Kidney glomerular epithelial cell (primary cell): ENCODE data around the gene TMEM30B.
"Not testable (repeated sequence)": the region's sequence is repeated elsewhere in the genome, so short reads cannot be mapped to it uniquely, and the experiment has no call there.

Source experiments
- DNase-seq: peaks from one replicate; lab custom pipeline; 2025; lab: John Stamatoyannopoulos, UW

Gene TMEM30B

DNA sequence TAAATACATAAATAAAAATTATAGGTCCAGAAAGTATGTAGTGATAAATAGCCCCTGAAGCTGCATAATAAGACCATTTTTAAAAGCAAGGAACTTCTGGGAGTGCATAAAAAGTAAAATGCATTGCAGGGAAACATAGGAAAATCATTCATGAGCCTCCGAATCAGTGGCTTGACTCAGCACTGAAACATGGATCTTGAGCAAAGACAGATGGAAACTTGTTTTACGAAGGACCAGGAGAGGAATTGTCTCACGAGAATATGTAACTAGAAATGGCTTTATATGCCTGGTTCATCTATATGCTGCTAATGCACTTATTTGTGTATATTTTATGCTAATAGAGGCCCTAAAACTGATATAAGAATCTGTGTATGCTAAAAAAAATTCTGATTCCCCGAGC, 14.7 kb downstream of the TMEM30B start:
- DNase-seq: no peak

GRCh38 chr14:61264651-61265050, 16.5 kb downstream of the TMEM30B start:
- no peak for DNase-seq

DNA sequence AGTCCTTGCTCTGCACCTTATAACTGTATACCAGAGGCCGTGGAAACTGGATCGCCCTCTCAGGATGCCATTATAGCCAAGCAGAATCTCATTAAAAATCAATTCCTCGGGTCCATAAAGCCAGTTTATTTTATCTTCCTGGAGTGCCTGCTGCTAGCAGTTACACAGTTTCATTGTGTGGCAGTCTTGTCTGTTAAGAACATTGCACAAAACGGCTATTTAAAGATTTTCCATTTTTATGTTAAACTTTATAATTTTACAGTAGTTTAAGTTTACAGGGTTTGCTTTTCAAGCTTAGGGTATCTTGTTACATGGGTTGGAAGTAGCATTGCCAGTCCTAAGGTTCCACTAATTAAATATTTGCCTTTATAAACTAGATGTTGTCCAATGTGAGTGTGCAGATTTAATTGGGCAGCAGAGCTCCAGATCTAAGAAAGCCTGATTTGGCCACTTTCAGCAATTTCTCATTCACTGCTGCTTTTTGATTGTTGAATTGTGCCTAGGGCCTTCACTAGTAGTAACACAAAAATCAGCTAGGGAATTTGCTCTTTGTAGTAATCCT, 17.0 kb downstream of the TMEM30B start:
- DNase-seq: no peak

DNA sequence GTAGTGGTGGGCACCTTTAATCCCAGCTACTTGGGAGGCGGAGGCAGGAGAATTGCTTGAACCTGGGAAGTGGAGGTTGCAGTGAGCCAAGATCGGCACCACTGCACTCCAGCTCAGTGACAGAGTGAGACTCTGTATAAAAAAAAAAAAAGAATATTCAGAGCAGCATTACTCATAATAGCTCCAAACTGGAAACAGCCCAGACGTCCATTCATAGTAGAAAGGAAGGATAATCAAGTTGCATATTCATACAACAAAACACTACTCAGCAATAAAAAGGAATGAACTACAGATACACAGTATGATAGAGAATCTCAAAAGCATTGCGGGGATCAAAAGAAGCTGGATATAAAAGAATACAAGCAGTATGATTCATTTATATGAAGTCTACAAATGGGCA, 19.1 kb downstream of the TMEM30B start:
- DNase-seq: no peak

GRCh38 chr14:61260939-61261776, 20.0 kb downstream of the TMEM30B start:
- DNase-seq: no peak

- DNase-seq: no peak
These were observed 22.2 kb downstream of the TMEM30B start for GRCh38 chr14:61258985-61259384.

DNA sequence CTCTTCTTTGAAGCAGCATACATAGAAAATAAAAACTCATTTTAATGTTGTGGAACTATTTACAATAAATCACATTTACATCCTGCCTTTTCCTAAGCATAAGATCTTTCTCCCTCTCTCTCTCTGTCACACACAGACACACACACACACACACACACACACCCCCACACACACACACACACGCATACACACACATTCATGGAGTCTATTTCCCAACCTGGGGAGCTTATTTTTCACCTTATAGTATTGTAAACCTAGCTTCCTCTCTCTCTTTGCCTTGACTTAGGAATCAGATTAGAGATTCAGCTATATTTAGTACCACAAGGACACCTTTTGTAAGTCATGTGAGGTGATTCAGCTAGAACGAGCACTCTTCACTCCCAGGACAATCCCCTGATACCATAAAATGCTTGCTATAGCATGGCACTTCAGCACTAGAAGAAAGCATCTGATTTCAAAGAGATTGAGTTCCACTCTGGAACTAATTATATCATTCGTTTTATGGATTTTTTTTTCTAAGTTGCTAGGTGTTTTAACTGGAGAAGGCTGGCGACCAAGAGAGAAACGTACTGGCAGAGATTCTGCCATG, 23.6 kb downstream of the TMEM30B start:
- no peak for DNase-seq

GRCh38 chr14:61256826-61257468, 24.2 kb downstream of the TMEM30B start:
- DNase-seq: no peak

- no peak for DNase-seq
These were observed 25.2 kb downstream of the TMEM30B start for GRCh38 chr14:61255968-61256367.

DNA sequence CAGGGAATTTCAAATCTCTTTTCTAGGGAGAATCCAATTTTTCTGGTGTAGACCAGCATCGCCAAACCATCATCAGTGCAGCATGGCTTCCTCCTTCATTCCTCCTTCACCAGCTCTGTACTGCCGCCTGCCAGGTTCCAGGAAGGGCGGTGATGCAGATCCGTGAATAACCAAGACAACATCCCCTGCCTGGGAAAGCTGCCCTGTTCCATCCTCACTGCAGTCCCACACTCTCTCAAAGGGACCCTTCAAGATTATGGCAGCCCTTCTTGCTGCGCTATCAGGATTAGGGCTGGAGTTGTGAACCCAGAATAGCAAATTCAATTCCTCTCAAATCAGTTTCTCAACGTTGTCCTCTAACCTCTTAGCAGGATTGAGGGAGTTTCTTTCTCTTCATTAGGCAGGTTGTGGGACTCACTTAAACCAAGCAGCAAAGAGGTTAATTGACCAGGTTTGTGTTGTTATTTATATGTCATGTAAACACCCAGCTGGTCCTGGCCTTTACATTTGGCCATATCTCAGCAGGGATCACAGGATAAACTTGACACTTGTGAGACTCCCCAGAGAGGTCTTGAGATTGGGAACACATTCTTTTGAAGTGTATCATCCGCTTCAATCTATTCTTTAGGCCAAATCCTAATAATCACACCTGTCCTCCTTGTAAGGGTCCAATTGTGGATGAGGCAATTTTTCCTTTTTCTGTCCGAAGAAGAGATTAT, 26.2 kb downstream of the TMEM30B start:
- no peak for DNase-seq

GRCh38 chr14:61253064-61253738, 27.9 kb downstream of the TMEM30B start:
- no peak for DNase-seq

- peak; percentile 91 for DNase-seq
These were observed 28.6 kb downstream of the TMEM30B start for GRCh38 chr14:61252369-61253063.

DNA sequence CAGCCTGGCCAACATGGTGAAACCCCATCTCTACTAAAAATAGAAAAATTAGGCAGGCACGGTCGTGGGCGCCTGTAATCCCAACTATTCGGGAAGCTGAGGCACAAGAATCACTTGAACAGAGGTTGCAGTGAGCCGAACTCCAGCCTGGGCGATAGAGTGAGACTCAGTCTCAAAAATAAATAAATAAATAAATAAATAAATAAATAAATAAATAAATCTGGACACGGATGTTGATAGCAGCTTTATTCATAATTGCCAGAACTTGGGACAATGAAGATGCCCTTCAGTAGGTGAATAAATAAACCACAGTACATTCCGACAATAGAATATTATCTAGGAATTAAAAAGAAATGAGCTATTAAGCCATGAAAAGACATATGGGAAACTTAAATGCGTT, 31.1 kb downstream of the TMEM30B start:
- DNase-seq: no peak

GRCh38 chr14:61247935-61248334, 33.2 kb downstream of the TMEM30B start:
- DNase-seq: peak; percentile 88

GRCh38 chr14:61246721-61247120, 34.4 kb downstream of the TMEM30B start:
- no peak for DNase-seq

GRCh38 chr14:61244009-61244408, 37.1 kb downstream of the TMEM30B start:
- DNase-seq: no peak

GRCh38 chr14:61240206-61240605, 40.9 kb downstream of the TMEM30B start:
- DNase-seq: no peak

- not testable (repeated sequence) for DNase-seq
These were observed 41.9 kb downstream of the TMEM30B start for GRCh38 chr14:61239285-61239684.

GRCh38 chr14:61238611-61239245, 42.4 kb downstream of the TMEM30B start:
- DNase-seq: no peak

DNA sequence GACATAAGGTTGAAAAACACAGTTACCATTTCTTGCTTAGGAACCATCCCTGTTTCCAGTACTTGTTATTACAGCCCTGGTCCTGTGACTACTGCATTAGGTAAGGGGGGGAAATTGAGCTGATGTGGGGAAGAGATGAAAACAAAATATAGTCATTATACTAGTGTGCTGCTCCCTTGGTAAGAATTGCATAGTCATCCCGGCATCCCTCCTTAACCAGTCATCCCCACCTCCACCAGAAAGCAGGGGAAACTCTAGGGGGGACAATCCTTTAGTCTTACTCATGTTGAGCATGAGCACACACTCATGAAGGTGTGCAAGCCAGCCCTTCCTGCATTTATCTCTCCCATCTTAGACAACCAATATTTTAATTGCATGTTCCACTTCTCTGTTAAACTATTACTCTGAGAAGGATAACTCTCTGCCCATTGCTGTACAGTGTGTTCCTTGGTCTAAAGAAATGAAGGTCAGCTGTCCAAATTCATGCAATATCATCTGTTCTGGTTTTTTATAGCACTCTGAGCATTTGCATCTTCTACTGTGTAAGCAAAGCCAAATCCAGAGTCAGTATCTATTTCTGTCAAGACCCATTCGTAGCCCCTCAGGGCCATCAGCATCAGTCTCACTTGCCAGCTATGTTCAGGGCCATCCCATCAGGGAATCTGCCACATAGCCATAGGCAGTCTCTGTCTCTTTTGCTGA, 46.8 kb downstream of the TMEM30B start:
- DNase-seq: peak; percentile 61
